Measurements from ENCODE around the gene TKT.

TKT gene

DNA sequence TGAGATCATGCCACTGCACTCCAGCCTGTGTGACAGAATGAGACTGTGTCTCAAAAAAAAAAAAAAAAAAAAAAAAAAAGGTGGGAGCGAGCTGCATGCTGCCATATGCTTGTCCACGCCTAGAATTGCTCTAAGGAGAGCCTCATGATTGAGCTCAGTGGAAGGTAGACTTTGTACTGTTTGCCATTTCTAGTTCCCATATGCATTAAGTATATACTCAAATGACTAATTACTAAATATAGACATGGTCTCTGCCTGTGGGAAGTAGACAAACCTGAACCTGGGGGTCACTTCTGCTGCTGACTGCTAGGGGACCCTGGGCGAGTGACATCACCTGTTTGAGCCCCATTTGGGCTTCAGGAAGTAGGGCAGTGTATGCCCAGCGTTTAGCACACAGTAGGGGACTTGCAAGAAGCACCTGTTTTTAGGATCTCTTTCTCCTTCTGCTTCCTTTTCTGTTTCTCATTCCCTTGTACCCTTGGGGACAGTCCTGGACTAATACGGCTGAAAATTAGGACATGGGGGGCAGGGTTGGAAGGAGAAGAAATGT lies 67.6 kb downstream of the TKT start:
- no peaks in the 10 kb centered on the region for H3K27me3 ChIP-seq (ENCODE audit: low read depth, low read length)
- no peak overlapping the region for H3K27ac ChIP-seq (ENCODE audit: low read length)
- H2AFZ ChIP-seq (ENCODE audit: low read depth, low read length), result no peak overlapping the region
- H3K4me1 ChIP-seq (ENCODE audit: low read length), result no peaks in the 10 kb centered on the region
- TF ChIP-seq EZH2phosphoT487 (IDR thresholded peaks at IDR 0.05; ENCODE audit: low read depth), result no peak
- no peak for TF ChIP-seq CTCF (IDR thresholded peaks at IDR 0.05; ENCODE audit: low read depth, low read length)
- H3K36me3 ChIP-seq (replicated peaks; ENCODE audit: low read depth, low read length), result peaks cover 67% of the 10 kb centered on the region
- H3K79me2 ChIP-seq (ENCODE audit: low read length), result no peaks in the 10 kb centered on the region
- no peak overlapping the region for H3K9ac ChIP-seq (ENCODE audit: low read length)
- H3K9me3 ChIP-seq (ENCODE audit: insufficient read depth, low read length), result no peaks in the 10 kb centered on the region
- no peaks in the 10 kb centered on the region for H4K20me1 ChIP-seq (ENCODE audit: insufficient read depth, low read length)
- H3K4me3 ChIP-seq (ENCODE audit: low read length), result no peak overlapping the region
- H3K4me2 ChIP-seq (ENCODE audit: low read length), result no peak overlapping the region

DNA sequence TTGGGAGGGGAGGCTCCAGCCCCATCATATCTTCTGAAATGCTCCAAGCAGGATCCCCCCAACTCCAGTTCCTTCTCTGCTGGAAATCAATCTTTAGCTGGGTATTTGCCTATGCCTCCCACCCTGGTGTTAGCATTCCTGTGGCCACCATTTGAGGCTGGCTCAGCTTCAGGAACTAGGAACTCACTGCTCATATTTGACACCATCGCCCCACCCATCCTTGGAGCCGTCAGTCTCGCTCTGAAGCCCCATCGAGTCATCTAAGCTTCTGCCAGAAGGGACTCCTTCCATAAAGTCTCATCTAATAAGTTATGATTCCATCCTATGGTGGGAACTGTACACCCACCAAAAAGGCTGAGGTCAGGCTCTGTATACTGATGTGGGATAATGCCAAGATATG lies 68.4 kb downstream of the TKT start:
- H3K4me3 ChIP-seq (ENCODE audit: low read length), result no peak overlapping the region
- H2AFZ ChIP-seq (ENCODE audit: low read depth, low read length), result no peak overlapping the region
- H3K4me1 ChIP-seq (ENCODE audit: low read length), result no peaks in the 10 kb centered on the region
- no peaks in the 10 kb centered on the region for H3K79me2 ChIP-seq (ENCODE audit: low read length)
- TF ChIP-seq CTCF (IDR thresholded peaks at IDR 0.05; ENCODE audit: low read depth, low read length) (no peak), EZH2phosphoT487 (IDR thresholded peaks at IDR 0.05; ENCODE audit: low read depth) (no peak)
- H4K20me1 ChIP-seq (ENCODE audit: insufficient read depth, low read length), result no peaks in the 10 kb centered on the region
- peaks cover 73% of the 10 kb centered on the region for H3K36me3 ChIP-seq (replicated peaks; ENCODE audit: low read depth, low read length)
- no peaks in the 10 kb centered on the region for H3K27me3 ChIP-seq (ENCODE audit: low read depth, low read length)
- H3K9me3 ChIP-seq (ENCODE audit: insufficient read depth, low read length), result no peaks in the 10 kb centered on the region
- H3K4me2 ChIP-seq (ENCODE audit: low read length), result no peak overlapping the region
- H3K9ac ChIP-seq (ENCODE audit: low read length), result no peak overlapping the region
- no peak overlapping the region for H3K27ac ChIP-seq (ENCODE audit: low read length)

GRCh38 chr3:53186726-53187125 lies 69.1 kb downstream of the TKT start:
- Histone ChIP-seq H3K27ac (ENCODE audit: low read length) (no peak overlapping the region), H3K4me2 (ENCODE audit: low read length) (no peak overlapping the region), H2AFZ (ENCODE audit: low read depth, low read length) (no peak overlapping the region), H3K4me1 (ENCODE audit: low read length) (peaks cover 1% of the 10 kb centered on the region), H4K20me1 (ENCODE audit: insufficient read depth, low read length) (peaks cover 2% of the 10 kb centered on the region; the same call in 1 of the 2 replicates), H3K9me3 (ENCODE audit: insufficient read depth, low read length) (no peaks in the 10 kb centered on the region), H3K79me2 (ENCODE audit: low read length) (no peaks in the 10 kb centered on the region), H3K4me3 (ENCODE audit: low read length) (no peak overlapping the region), H3K36me3 (replicated peaks; ENCODE audit: low read depth, low read length) (peaks cover 73% of the 10 kb centered on the region), H3K27me3 (ENCODE audit: low read depth, low read length) (no peaks in the 10 kb centered on the region), H3K9ac (ENCODE audit: low read length) (no peak overlapping the region)
- TF ChIP-seq CTCF (IDR thresholded peaks at IDR 0.05; ENCODE audit: low read depth, low read length) (no peak), EZH2phosphoT487 (IDR thresholded peaks at IDR 0.05; ENCODE audit: low read depth) (no peak)

DNA sequence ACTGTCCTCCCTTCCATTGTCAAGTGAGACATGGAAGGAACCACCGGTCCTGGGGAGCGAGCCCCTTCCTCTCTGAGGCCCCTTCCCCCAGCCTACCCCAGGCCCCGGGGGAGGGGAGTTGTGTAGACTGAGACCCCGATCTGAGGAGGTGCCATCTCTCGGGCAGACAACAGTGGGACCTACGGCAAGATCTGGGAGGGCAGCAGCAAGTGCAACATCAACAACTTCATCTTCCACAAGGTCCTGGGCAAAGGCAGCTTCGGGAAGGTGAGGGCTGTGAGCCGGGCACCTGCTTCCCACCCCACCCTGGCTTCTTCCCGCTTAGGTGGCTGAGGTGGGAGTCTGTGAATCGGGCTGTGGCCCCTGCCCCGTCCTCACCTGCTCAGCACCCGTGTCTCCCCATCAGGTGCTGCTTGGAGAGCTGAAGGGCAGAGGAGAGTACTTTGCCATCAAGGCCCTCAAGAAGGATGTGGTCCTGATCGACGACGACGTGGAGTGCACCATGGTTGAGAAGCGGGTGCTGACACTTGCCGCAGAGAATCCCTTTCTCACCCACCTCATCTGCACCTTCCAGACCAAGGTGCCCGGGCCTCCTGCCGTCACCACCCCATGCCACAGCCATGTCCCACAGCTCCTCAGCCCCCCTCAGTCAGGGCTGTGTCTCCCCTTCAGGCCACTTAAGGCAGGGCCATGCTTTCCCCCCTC lies 69.9 kb downstream of the TKT start:
- H3K27me3 ChIP-seq (ENCODE audit: low read depth, low read length), result no peaks in the 10 kb centered on the region
- peaks cover 9% of the 10 kb centered on the region for H3K4me1 ChIP-seq (ENCODE audit: low read length)
- H3K36me3 ChIP-seq (replicated peaks; ENCODE audit: low read depth, low read length), result peaks cover 77% of the 10 kb centered on the region
- no peaks in the 10 kb centered on the region for H3K79me2 ChIP-seq (ENCODE audit: low read length)
- H4K20me1 ChIP-seq (ENCODE audit: insufficient read depth, low read length), result peaks cover 10% of the 10 kb centered on the region
- no peak overlapping the region for H3K4me3 ChIP-seq (ENCODE audit: low read length)
- H3K9ac ChIP-seq (ENCODE audit: low read length), result no peak overlapping the region
- no peaks in the 10 kb centered on the region for H3K9me3 ChIP-seq (ENCODE audit: insufficient read depth, low read length)
- H2AFZ ChIP-seq (ENCODE audit: low read depth, low read length), result no peak overlapping the region
- no peak overlapping the region for H3K27ac ChIP-seq (ENCODE audit: low read length)
- no peak for TF ChIP-seq EZH2phosphoT487 (IDR thresholded peaks at IDR 0.05; ENCODE audit: low read depth)
- H3K4me2 ChIP-seq (ENCODE audit: low read length), result no peak overlapping the region

Data from OCI-LY3 (cell line).